ENCODE measurements around the gene POMT1.

DNA sequence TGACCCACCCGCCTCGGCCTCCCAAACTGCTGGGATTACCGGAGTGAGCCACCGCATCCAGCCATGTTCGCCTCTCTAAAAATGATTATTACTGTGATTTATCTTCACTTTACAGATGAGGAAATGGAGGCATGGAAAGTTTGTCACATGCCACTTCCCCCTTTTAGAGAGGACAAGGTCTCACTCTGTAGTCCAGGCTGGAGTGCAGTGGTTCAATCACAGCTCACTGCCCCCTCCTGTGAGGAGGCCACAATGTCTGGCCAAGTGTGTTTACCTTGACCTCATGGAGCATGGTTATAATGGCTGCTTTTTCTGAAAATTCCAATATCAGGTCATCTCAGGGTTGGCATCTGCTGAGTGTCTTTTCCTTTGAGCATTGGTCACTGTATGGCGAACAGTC, 49.3 kb downstream of the POMT1 start:
- TF ChIP-seq, protein P1, sequence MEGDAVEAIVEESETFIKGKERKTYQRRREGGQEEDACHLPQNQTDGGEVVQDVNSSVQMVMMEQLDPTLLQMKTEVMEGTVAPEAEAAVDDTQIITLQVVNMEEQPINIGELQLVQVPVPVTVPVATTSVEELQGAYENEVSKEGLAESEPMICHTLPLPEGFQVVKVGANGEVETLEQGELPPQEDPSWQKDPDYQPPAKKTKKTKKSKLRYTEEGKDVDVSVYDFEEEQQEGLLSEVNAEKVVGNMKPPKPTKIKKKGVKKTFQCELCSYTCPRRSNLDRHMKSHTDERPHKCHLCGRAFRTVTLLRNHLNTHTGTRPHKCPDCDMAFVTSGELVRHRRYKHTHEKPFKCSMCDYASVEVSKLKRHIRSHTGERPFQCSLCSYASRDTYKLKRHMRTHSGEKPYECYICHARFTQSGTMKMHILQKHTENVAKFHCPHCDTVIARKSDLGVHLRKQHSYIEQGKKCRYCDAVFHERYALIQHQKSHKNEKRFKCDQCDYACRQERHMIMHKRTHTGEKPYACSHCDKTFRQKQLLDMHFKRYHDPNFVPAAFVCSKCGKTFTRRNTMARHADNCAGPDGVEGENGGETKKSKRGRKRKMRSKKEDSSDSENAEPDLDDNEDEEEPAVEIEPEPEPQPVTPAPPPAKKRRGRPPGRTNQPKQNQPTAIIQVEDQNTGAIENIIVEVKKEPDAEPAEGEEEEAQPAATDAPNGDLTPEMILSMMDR (conservative IDR thresholded peaks at IDR 0.05; ENCODE audit: low read length): no peak
- TF ChIP-seq EZH2phosphoT487 (IDR thresholded peaks at IDR 0.05; ENCODE audit: borderline replicate concordance, low read depth, low read length): no peak
